HG03064 (cell line): ENCODE data around the gene PEX14.

Experiments
- ATAC-seq: cut with Tn5 transposase; IDR thresholded peaks from one replicate; pipeline ENCODE4 v1.9.1; 2021; ENCODE audit warnings: low read depth; ENCODE audit not compliant: unreplicated experiment

Gene PEX14

DNA sequence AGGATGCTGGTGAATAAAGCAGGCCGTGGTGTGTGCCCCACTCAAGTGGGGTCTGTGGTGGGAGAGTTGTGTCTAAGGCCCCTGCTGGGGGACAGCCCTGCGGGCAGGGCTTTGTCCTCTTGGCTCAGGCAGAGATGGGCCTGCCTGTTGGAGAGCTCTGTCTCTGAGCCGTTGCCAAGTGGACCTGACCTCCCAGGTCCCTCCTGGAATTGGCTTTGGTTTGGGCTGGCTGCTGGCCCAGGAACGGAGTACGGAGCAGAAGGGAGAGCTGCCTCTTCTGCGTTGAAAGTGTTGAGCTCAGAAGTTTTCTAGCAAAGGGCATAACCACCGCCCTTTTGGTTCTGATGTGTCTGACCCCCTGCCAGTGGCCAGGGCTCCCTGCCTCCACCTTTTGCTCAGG lies 153.9 kb downstream of the PEX14 start:
- no peak for ATAC-seq

GRCh38 chr1:10629091-10629815 lies 154.5 kb downstream of the PEX14 start:
- ATAC-seq, result no peak

DNA sequence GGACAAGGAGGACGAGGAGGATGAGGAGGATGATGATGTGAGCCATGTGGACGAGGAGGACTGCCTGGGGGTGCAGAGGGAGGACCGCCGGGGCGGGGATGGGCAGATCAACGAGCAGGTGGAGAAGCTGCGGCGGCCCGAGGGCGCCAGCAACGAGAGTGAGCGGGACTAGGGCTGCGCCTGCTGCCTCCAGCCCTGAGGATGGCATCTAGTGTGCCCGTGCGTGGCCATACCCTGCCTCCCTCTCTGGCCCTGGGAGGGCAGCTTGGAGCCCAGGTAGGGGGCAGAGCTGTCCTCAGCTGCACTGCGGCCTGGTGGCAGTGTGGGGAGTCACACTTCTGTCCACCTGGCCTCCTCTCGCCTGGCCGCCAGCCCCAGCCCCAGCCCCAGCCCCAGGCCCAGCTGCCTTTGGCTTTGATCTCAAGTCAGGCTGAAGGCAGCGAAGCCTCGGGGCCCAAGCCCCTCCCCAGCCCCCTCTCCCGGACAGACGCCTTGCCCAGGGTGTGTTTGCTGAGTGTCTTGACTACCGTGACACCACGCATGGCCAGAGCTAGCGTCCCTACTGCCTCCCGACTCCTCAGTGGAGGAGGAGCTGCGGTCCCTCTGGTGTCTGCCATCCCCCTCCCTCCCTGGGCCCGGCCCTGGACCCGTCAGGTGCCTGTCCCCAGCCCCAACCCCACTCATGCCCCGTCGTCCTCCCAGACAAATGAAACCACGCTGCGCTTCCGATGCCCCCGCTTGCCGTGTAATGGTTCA lies 155.2 kb downstream of the PEX14 start:
- no peak for ATAC-seq

GRCh38 chr1:10630661-10631120 lies 155.9 kb downstream of the PEX14 start:
- no peak for ATAC-seq

DNA sequence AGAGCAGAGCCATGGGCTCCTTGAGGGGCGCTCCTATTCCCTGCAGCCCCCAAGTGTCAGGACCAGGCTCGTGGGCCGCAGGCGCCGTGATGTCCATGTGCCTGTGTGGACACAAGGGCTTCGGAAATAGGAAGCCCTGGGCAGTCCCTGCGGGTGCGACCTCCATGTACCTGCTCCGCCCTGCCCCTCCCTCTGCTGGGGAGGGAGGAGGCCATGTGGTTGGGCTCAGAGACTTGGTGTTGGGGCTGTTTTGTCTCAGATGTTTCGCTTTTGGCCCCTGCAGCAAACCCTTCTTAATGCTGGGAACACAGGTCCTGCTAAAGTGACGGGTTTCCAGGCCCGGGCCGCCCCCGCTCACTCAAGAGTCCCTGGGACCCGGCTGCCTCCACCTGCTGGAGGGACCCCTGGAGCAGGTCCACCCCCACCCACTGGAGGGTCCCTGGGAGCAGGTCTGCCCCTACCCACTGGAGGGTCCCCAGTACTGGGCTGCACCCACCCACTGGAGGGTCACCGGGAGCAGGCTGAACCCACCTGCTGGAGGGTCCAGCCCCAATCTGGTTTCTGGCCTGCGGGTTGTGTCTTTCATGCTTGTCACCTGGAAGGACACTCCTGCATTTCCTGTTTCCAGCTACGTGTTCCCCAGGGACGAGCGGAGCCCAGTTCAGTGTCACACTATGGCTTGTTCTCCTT lies 156.5 kb downstream of the PEX14 start:
- no peak for ATAC-seq

DNA sequence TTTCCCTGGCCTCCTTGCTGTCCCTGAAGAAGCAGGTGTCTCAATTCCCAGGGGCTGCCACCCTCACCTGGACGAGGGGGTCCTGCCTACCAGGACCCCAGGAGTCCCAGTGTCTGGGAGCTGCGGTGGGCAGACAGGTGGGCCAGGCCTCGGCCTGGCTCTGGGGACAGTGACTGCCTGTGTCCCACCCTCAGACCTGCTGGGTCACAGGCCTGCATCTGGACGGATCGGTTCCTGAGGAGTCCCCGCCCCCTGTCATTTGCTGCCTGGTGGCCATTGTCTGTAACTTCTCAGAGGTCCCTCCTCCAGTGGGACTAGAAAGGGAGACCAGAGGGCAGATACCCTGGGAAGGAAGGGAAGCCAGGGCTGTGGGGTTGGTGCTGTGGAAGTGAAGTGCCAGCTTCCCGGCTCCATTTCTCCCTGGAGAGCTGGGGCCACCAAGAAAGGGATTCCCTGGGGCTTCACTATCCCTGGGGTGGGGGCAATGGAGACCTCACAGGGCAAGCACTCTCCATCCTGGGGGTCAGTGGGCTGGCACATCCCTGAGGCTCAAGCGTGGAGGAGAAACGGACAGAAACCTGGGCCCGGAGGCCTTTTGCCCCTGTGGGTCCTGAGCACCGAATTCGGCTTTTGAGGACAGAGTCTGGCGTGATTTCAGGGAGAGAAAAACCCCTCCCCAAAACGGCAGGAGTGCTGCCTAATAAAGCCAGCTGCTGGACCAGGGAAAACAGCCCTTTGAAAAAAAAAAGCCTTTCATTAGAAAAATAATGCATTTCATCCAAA lies 157.3 kb downstream of the PEX14 start:
- ATAC-seq, result no peak

- no peak for ATAC-seq
Measured at GRCh38 chr1:10632691-10633090, 157.9 kb downstream of the PEX14 start.

- ATAC-seq, result no peak
Measured at GRCh38 chr1:10633416-10633815, 158.7 kb downstream of the PEX14 start.

- ATAC-seq, result no peak
Measured at GRCh38 chr1:10634075-10634427, 159.3 kb downstream of the PEX14 start.

- no peak for ATAC-seq
Measured at GRCh38 chr1:10634428-10635084, 159.8 kb downstream of the PEX14 start.

DNA sequence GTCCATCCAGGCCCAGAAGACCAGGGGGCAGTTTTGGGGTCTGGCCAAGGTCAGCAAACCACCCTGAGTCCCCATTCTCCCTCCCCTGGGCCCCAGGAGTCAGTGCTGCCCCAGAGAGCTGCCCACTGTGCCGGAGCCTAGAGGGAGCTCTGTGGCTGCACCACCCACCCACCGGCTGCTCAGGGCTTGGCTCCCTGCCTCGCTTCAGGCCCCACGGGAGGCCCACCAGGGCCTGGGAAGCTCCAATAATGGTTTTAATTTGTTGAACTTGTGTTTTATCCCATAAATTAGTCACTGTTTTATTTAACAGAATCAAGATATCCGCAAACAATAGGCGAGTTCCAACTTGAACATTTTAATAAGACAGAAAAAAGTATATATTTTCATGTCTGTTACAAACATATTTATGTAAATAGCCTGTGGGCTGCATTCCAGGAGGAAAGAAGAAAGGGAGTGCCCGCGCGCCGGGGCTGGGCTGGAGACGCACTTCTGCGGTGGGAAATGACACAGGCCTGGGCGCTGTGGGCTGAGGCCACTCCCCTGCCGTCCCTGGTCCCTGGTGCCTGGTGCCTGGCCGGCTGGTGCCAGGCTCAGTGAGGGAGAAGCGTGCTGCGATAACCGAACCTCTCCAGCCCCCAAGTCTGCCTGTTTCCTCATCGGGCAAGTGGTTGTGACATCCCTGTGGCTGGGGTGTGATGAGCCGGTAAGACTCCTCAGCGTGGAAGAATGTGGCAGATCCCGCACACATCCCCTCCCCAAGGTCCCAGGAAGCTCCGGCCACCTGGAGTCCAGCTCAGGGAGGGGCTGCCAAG lies 160.5 kb downstream of the PEX14 start:
- ATAC-seq, result no peak

DNA sequence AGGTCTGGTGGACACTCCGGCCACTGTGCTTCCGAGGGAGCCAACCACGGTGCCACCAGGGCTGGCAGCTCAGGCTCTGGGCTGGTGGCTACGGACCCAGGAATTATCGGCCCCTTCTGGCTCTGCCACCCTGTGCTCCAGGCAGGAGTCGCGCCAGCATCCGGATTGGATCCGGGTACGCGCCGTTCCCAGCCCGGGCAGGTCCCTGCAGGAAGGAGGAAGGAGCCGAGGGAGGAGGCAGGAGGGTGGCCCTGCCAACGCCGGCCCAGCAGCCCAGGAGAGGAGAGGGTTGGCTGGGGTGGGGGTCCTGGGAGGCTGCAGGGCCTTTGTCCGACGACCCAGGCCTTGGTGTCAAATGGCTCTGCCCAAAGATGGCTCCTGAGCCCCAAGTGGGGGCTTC lies 161.2 kb downstream of the PEX14 start:
- no peak for ATAC-seq

GRCh38 chr1:10637400-10637799 lies 162.7 kb downstream of the PEX14 start:
- ATAC-seq, result no peak

- ATAC-seq, result no peak
Measured at GRCh38 chr1:10637834-10638558, 163.2 kb downstream of the PEX14 start.

DNA sequence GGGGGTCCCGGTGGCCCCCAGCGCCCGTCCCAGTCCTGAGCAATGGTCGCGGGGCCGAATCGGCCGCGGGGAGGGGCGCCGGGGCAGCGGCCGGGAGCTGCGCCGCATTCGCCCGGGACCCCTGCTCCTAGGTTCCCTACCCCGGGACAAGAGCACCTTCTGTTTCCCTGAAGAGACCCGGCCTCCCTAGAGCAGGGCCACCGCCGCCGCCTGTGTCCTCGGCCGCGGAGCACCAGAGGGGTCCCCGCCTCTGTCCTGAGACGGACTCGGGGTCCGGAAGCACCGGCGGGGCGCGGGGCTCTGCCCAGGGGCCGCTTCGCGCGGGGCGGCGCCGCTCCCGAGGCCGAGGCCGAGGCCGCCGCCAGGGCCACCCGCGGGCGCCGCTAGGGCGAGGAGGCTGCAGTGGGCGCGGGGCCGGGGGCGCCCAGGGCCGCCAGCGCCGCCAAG lies 163.8 kb downstream of the PEX14 start:
- ATAC-seq, result no peak

DNA sequence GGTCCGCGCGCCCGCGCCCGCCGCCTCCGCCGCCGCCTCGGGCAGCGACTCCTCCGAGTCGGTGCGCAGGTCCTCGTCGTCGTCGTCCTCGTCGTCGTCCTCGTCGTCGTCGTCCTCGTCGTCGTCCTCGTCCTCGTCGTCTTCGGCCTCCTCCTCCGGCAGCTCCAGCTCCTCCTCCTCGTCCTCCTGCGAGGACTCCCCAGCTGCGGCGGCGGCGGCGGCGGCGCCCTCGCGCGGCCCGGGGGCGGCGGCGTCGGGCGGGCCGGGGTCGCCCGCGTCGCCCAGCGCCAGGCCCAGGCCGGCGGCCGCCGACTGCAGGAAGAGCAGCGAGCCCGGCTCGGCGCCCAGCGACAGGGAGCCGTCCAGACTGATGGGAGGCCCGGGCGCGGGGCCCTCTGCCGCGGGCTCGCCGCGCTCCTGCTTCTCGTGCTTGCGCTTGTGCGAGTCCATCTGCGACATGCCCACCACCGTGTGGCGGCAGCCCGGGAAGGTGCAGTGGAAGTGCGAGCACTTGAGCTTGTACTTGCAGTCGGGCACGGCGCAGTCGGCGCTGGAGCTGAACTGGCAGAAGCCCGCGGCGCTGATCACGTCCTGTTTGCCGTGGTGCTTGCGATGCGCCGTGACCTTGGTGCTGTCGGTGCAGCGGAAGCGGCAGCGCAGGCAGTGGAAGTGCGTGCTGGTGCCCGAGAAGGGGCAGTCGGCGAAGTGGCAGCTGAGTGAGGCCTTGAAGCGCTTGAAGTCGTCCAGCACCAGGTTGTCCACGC lies 164.4 kb downstream of the PEX14 start:
- ATAC-seq, result no peak

DNA sequence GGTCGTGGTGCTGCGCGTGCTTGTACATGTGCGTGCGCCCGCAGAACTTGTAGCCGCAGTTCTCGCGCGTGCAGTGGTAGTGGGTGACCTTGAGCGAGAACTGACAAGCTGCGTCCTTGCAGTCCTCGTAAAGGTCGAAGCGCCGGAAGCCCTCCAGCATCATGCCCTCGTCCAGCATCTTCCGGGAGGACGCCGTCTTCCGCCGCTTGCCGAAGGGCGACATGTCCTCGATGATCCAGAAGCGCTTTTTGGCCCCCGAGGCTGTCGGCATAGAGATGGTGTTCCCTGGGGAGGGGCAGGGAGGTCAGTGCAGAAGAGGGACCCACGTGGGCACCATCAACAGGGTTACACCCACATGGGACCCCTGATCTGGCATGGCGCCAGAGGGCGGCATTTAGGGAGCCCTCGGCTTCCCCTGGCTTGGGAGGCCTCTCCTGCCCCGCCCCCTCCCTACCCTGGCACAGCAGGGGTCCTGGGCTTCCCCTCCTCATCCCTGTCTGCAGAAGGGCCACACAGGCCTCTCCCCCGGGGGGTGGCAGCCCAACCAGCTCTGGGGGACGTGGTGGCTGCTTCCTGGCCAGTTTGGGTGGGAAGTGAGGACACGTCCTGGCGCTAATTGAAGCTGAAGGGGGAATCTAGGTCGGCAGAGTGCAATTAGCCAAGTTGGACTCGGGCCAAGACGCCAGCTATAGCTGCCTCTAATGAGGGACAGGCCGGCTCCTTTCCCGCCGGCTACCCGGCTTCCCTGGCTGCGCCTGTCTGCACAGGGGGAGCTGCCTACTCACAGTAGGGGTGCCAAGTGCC lies 165.2 kb downstream of the PEX14 start:
- ATAC-seq, result no peak
